Measurements from ENCODE around the gene ZNF862. TPM values are rescaled to one million over a fixed set of nuclear protein-coding genes. Genes with fewer than 3 reads are reported as not detected.

Gene ZNF862
- total RNA-seq, 1 donor: 8.7 TPM

DNA sequence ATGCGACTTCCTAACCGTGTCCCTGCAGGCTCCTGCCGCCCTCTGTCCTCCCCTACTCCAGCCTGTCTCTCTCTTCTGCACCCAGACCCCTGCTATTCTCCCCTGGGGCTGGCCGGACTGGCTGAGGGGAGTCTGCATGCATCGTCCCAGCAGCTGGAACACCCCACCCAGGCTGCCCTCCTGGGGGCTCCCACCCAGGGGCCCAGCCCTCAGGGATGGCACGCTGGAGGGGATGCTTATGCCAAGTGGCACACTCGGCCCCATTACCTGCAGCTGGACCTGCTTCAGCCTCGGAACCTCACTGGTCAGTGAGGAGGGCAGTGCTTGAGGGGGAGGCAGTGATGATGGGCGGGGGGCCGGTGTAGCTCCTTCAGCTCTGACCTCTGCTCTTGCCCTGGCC, 43.0 kb upstream of the ZNF862 start:
- DNase-seq (ENCODE audit: insufficient read length, low spot score, missing footprints): no peak
- Histone ChIP-seq H3K36me3 (ENCODE audit: insufficient read depth, low read length) (no peaks in the 10 kb centered on the region), H3K9me3 (ENCODE audit: low read depth, low read length) (no peaks in the 10 kb centered on the region), H3K4me1 (ENCODE audit: insufficient read depth, low read length) (no peaks in the 10 kb centered on the region), H2AFZ (ENCODE audit: low read length) (no peak overlapping the region), H4K20me1 (ENCODE audit: insufficient read depth, low read length) (no peaks in the 10 kb centered on the region), H3K27me3 (ENCODE audit: insufficient read depth, low read length) (peaks cover 4% of the 10 kb centered on the region), H3K79me2 (ENCODE audit: insufficient read depth, low read length) (no peaks in the 10 kb centered on the region), H3K4me2 (ENCODE audit: insufficient read depth, low read length) (no peak overlapping the region), H3K4me3 (ENCODE audit: insufficient read depth, low read length) (no peak overlapping the region), H3K27ac (ENCODE audit: low read depth, low read length) (no peak overlapping the region)
- TF ChIP-seq, protein P1, sequence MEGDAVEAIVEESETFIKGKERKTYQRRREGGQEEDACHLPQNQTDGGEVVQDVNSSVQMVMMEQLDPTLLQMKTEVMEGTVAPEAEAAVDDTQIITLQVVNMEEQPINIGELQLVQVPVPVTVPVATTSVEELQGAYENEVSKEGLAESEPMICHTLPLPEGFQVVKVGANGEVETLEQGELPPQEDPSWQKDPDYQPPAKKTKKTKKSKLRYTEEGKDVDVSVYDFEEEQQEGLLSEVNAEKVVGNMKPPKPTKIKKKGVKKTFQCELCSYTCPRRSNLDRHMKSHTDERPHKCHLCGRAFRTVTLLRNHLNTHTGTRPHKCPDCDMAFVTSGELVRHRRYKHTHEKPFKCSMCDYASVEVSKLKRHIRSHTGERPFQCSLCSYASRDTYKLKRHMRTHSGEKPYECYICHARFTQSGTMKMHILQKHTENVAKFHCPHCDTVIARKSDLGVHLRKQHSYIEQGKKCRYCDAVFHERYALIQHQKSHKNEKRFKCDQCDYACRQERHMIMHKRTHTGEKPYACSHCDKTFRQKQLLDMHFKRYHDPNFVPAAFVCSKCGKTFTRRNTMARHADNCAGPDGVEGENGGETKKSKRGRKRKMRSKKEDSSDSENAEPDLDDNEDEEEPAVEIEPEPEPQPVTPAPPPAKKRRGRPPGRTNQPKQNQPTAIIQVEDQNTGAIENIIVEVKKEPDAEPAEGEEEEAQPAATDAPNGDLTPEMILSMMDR (IDR thresholded peaks at IDR 0.05; ENCODE audit: extremely low read depth, low read depth, low read length): no peak

DNA sequence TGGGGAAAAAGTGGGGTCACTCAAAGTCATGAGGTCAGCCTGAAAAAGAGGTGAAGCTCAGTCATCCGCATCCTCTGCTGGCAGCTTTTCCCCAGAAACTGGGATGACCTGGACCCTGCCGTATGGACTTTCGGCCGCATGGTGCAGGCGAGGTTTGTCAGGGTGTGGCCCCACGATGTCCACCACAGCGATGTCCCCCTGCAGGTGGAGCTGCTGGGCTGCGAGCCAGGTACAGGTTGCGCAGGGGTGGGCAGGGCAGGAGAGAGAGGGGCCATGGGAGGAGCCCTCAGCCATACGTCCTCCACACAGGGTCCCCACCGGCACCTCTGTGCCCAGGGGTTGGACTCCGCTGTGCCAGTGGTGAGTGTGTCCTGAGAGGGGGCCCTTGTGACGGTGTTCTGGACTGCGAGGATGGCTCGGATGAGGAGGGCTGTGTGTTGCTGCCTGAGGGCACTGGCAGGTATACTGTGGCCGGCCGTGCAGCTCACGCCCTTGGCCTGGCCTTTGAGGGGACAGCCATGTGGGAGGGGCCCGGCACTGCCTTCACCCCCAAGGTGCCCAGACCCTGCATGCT, 41.8 kb upstream of the ZNF862 start:
- Histone ChIP-seq H3K9me3 (ENCODE audit: low read depth, low read length) (no peaks in the 10 kb centered on the region), H3K4me1 (ENCODE audit: insufficient read depth, low read length) (no peaks in the 10 kb centered on the region), H3K4me3 (ENCODE audit: insufficient read depth, low read length) (no peak overlapping the region), H3K27me3 (ENCODE audit: insufficient read depth, low read length) (no peaks in the 10 kb centered on the region), H2AFZ (ENCODE audit: low read length) (no peak overlapping the region), H3K79me2 (ENCODE audit: insufficient read depth, low read length) (no peaks in the 10 kb centered on the region), H4K20me1 (ENCODE audit: insufficient read depth, low read length) (no peaks in the 10 kb centered on the region), H3K36me3 (ENCODE audit: insufficient read depth, low read length) (no peaks in the 10 kb centered on the region), H3K27ac (ENCODE audit: low read depth, low read length) (no peak overlapping the region), H3K4me2 (ENCODE audit: insufficient read depth, low read length) (no peak overlapping the region)
- TF ChIP-seq, protein P1 (IDR thresholded peaks at IDR 0.05; ENCODE audit: extremely low read depth, low read depth, low read length): no peak
- no peak for DNase-seq (ENCODE audit: insufficient read length, low spot score, missing footprints)

DNA sequence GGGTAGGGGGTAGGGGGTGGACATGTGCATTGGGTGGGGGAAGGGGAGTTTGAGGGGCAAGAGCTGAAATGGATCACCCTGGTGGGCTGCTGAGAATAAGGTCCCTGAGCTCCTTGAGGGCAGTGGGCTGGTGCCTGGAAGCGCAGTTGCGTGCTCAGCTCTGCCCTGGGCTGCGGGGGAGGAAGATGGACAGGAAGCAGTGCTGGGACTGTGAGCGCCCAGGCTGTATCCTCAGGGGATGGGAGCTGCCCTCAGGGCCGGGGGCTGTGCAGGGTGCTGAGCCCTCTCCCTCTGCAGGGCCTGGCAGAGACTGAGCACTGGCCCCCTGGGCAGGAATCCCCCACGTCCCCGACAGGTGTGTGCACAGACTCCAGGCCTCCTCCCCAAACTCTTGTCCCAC, 40.4 kb upstream of the ZNF862 start:
- H3K79me2 ChIP-seq (ENCODE audit: insufficient read depth, low read length): no peaks in the 10 kb centered on the region
- H3K36me3 ChIP-seq (ENCODE audit: insufficient read depth, low read length): no peaks in the 10 kb centered on the region
- H2AFZ ChIP-seq (ENCODE audit: low read length): no peak overlapping the region
- H3K9me3 ChIP-seq (ENCODE audit: low read depth, low read length): no peaks in the 10 kb centered on the region
- no peak overlapping the region for H3K27ac ChIP-seq (ENCODE audit: low read depth, low read length)
- TF ChIP-seq, protein P1 (IDR thresholded peaks at IDR 0.05; ENCODE audit: extremely low read depth, low read depth, low read length): no peak
- no peak overlapping the region for H3K4me3 ChIP-seq (ENCODE audit: insufficient read depth, low read length)
- DNase-seq (ENCODE audit: insufficient read length, low spot score, missing footprints): no peak
- no peak overlapping the region for H3K4me2 ChIP-seq (ENCODE audit: insufficient read depth, low read length)
- no peaks in the 10 kb centered on the region for H3K4me1 ChIP-seq (ENCODE audit: insufficient read depth, low read length)
- no peaks in the 10 kb centered on the region for H4K20me1 ChIP-seq (ENCODE audit: insufficient read depth, low read length)
- no peaks in the 10 kb centered on the region for H3K27me3 ChIP-seq (ENCODE audit: insufficient read depth, low read length)

DNA sequence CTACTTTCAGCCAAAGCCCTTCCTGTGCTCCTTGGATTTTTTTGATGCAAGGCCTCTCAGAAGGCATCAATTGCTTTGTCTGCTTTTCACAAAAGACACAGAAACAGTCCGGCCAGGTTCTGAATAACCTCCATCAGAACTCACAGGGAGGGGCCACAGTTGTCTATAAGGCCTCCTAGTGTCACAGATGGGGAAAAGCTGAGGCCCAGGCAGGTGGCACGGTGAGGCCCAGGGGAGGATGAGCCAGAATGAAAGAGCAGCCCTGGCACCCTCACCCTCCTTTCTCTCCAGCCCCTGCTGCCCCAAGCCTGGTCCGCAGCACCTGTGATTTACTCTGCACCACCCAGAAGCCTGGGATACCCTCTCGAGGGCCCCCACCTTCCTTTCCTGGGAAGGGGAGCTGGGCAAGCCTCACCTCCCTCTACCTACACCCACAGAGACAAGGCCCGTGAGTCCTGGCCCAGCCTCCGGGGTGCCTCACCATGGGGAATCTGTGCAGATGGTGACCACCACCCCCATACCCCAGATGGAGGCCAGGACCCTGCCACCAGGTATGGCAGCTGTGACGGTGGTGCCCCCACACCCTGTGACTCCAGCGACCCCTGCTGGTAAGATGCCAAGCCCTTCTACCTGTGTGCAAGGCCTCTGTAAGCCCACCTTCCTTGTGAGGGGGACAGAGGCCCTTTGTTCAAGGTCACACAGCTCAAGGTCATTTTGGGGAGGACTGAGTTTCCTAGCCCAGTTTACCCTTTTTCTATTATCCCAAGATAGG, 38.6 kb upstream of the ZNF862 start:
- Histone ChIP-seq H3K27me3 (ENCODE audit: insufficient read depth, low read length) (no peaks in the 10 kb centered on the region), H3K4me1 (ENCODE audit: insufficient read depth, low read length) (no peaks in the 10 kb centered on the region), H3K27ac (ENCODE audit: low read depth, low read length) (no peak overlapping the region), H3K79me2 (ENCODE audit: insufficient read depth, low read length) (no peaks in the 10 kb centered on the region), H2AFZ (ENCODE audit: low read length) (no peak overlapping the region), H3K36me3 (ENCODE audit: insufficient read depth, low read length) (no peaks in the 10 kb centered on the region), H3K9me3 (ENCODE audit: low read depth, low read length) (no peaks in the 10 kb centered on the region), H3K4me3 (ENCODE audit: insufficient read depth, low read length) (no peak overlapping the region), H4K20me1 (ENCODE audit: insufficient read depth, low read length) (no peaks in the 10 kb centered on the region), H3K4me2 (ENCODE audit: insufficient read depth, low read length) (no peak overlapping the region)
- TF ChIP-seq, protein P1 (IDR thresholded peaks at IDR 0.05; ENCODE audit: extremely low read depth, low read depth, low read length): no peak
- DNase-seq (ENCODE audit: insufficient read length, low spot score, missing footprints): no peak

All from osteoblast (primary cell).